ENCODE results near the gene WDR93.
A peak's percentile ranks its signal among the peaks of the same experiment; 100 is the strongest.

WDR93 gene

GRCh38 chr15:89749951-89750559, 59.4 kb downstream of the WDR93 start:
- TF ChIP-seq SPI1 (IDR thresholded peaks at IDR 0.05; ENCODE audit: low read depth, low read length) (no peak), POLR2A (IDR thresholded peaks at IDR 0.05; ENCODE audit: low read depth, low read length) (no peak), PAX5 (IDR thresholded peaks at IDR 0.05; ENCODE audit: insufficient read depth, low read length, severe bottlenecking) (no peak), POLR2AphosphoS5 (IDR thresholded peaks at IDR 0.05; ENCODE audit: low read depth, low read length) (no peak), POU2F2 (IDR thresholded peaks at IDR 0.05; ENCODE audit: low read depth, low read length) (no peak), TAF1 (IDR thresholded peaks at IDR 0.05; ENCODE audit: low read depth, low read length) (no peak)
- DNase-seq (ENCODE audit: insufficient read length, low spot score) = no peak
- FAIRE-seq = no peak

GRCh38 chr15:89750560-89751542, 60.2 kb downstream of the WDR93 start, which contains the start of gene MESP1:
Gene MESP1 (minus strand): TSS chr15:89751249. CDS start chr15:89751231, 18 bp downstream.
- no peak for TF ChIP-seq POU2F2 (IDR thresholded peaks at IDR 0.05; ENCODE audit: low read depth, low read length)
- TF ChIP-seq POLR2A (IDR thresholded peaks at IDR 0.05; ENCODE audit: low read depth, low read length) = no peak
- TF ChIP-seq TAF1 (IDR thresholded peaks at IDR 0.05; ENCODE audit: low read depth, low read length) = no peak
- TF ChIP-seq POLR2AphosphoS5 (IDR thresholded peaks at IDR 0.05; ENCODE audit: low read depth, low read length) = no peak
- TF ChIP-seq PAX5 (IDR thresholded peaks at IDR 0.05; ENCODE audit: insufficient read depth, low read length, severe bottlenecking) = no peak
- TF ChIP-seq SPI1 (IDR thresholded peaks at IDR 0.05; ENCODE audit: low read depth, low read length) = no peak
- DNase-seq (ENCODE audit: insufficient read length, low spot score) (peak; percentile 97), FAIRE-seq (peak; percentile 98)

GRCh38 chr15:89751748-89752147, 61.1 kb downstream of the WDR93 start:
- DNase-seq (ENCODE audit: insufficient read length, low spot score) = no peak
- TF ChIP-seq TAF1 (IDR thresholded peaks at IDR 0.05; ENCODE audit: low read depth, low read length) = no peak
- FAIRE-seq = no peak

- TF ChIP-seq POLR2AphosphoS5 (IDR thresholded peaks at IDR 0.05; ENCODE audit: low read depth, low read length) = no peak
- TF ChIP-seq SPI1 (IDR thresholded peaks at IDR 0.05; ENCODE audit: low read depth, low read length) = no peak
- no peak for TF ChIP-seq POU2F2 (IDR thresholded peaks at IDR 0.05; ENCODE audit: low read depth, low read length)
- no peak for TF ChIP-seq POLR2A (IDR thresholded peaks at IDR 0.05; ENCODE audit: low read depth, low read length)
- TF ChIP-seq TAF1 (IDR thresholded peaks at IDR 0.05; ENCODE audit: low read depth, low read length) = no peak
- no peak for TF ChIP-seq PAX5 (IDR thresholded peaks at IDR 0.05; ENCODE audit: insufficient read depth, low read length, severe bottlenecking)
- no peak for DNase-seq (ENCODE audit: insufficient read length, low spot score)
- FAIRE-seq = no peak
These were observed 63.2 kb downstream of the WDR93 start for GRCh38 chr15:89753855-89754254.

- DNase-seq (ENCODE audit: insufficient read length, low spot score) (no peak), FAIRE-seq (no peak)
These were observed 63.9 kb downstream of the WDR93 start for GRCh38 chr15:89754361-89755154.

GRCh38 chr15:89755701-89756100, 65.1 kb downstream of the WDR93 start:
- DNase-seq (ENCODE audit: insufficient read length, low spot score) = no peak
- no peak for FAIRE-seq
- no peak for TF ChIP-seq POLR2AphosphoS5 (IDR thresholded peaks at IDR 0.05; ENCODE audit: low read depth, low read length)
- TF ChIP-seq SPI1 (IDR thresholded peaks at IDR 0.05; ENCODE audit: low read depth, low read length) = no peak
- TF ChIP-seq POLR2A (IDR thresholded peaks at IDR 0.05; ENCODE audit: low read depth, low read length) = no peak
- no peak for TF ChIP-seq PAX5 (IDR thresholded peaks at IDR 0.05; ENCODE audit: insufficient read depth, low read length, severe bottlenecking)
- no peak for TF ChIP-seq TAF1 (IDR thresholded peaks at IDR 0.05; ENCODE audit: low read depth, low read length)
- no peak for TF ChIP-seq POU2F2 (IDR thresholded peaks at IDR 0.05; ENCODE audit: low read depth, low read length)

More at GRCh38 chr15:89754361-89755154, 63.9 kb downstream of the WDR93 start:
- TF ChIP-seq SPI1 (IDR thresholded peaks at IDR 0.05; ENCODE audit: low read depth, low read length) (no peak), PAX5 (IDR thresholded peaks at IDR 0.05; ENCODE audit: insufficient read depth, low read length, severe bottlenecking) (no peak), POLR2A (IDR thresholded peaks at IDR 0.05; ENCODE audit: low read depth, low read length) (no peak)

- no peak for TF ChIP-seq TAF1 (IDR thresholded peaks at IDR 0.05; ENCODE audit: low read depth, low read length)
- TF ChIP-seq PAX5 (IDR thresholded peaks at IDR 0.05; ENCODE audit: insufficient read depth, low read length, severe bottlenecking) = no peak
- TF ChIP-seq POU2F2 (IDR thresholded peaks at IDR 0.05; ENCODE audit: low read depth, low read length) = no peak
- TF ChIP-seq POLR2A (IDR thresholded peaks at IDR 0.05; ENCODE audit: low read depth, low read length) = no peak
- no peak for TF ChIP-seq POLR2AphosphoS5 (IDR thresholded peaks at IDR 0.05; ENCODE audit: low read depth, low read length)
- TF ChIP-seq SPI1 (IDR thresholded peaks at IDR 0.05; ENCODE audit: low read depth, low read length) = no peak
- no peak for FAIRE-seq
- DNase-seq (ENCODE audit: insufficient read length, low spot score) = no peak
These were observed 66.3 kb downstream of the WDR93 start for GRCh38 chr15:89756897-89757296.

GRCh38 chr15:89758283-89758682, 67.7 kb downstream of the WDR93 start:
- FAIRE-seq (no peak), DNase-seq (ENCODE audit: insufficient read length, low spot score) (no peak)
- TF ChIP-seq SPI1 (IDR thresholded peaks at IDR 0.05; ENCODE audit: low read depth, low read length) (no peak), POU2F2 (IDR thresholded peaks at IDR 0.05; ENCODE audit: low read depth, low read length) (no peak), POLR2AphosphoS5 (IDR thresholded peaks at IDR 0.05; ENCODE audit: low read depth, low read length) (no peak), TAF1 (IDR thresholded peaks at IDR 0.05; ENCODE audit: low read depth, low read length) (no peak), POLR2A (IDR thresholded peaks at IDR 0.05; ENCODE audit: low read depth, low read length) (no peak), PAX5 (IDR thresholded peaks at IDR 0.05; ENCODE audit: insufficient read depth, low read length, severe bottlenecking) (no peak)

GRCh38 chr15:89758981-89759380, 68.4 kb downstream of the WDR93 start:
- FAIRE-seq (no peak), DNase-seq (ENCODE audit: insufficient read length, low spot score) (no peak)
- no peak for TF ChIP-seq POLR2AphosphoS5 (IDR thresholded peaks at IDR 0.05; ENCODE audit: low read depth, low read length)
- no peak for TF ChIP-seq PAX5 (IDR thresholded peaks at IDR 0.05; ENCODE audit: insufficient read depth, low read length, severe bottlenecking)
- TF ChIP-seq POU2F2 (IDR thresholded peaks at IDR 0.05; ENCODE audit: low read depth, low read length) = no peak
- no peak for TF ChIP-seq POLR2A (IDR thresholded peaks at IDR 0.05; ENCODE audit: low read depth, low read length)
- TF ChIP-seq TAF1 (IDR thresholded peaks at IDR 0.05; ENCODE audit: low read depth, low read length) = no peak
- TF ChIP-seq SPI1 (IDR thresholded peaks at IDR 0.05; ENCODE audit: low read depth, low read length) = no peak
